ENCODE data around the gene DMRTC1. TPM values are rescaled to one million over a fixed set of nuclear protein-coding genes. Genes with fewer than 3 reads are reported as not detected.

Gene DMRTC1
- total RNA-seq, 1 donor: not detected

Other genes with a start within 250 kb of the DMRTC1 start
- gene PHKA1, start 229.5 kb downstream of the DMRTC1 start, total RNA-seq: 4.7 and 5.6 TPM in 2 replicates
- gene DMRTC1B, start 166.9 kb downstream of the DMRTC1 start, total RNA-seq: not detected in 2 replicates
- gene FAM236B, start 161.2 kb downstream of the DMRTC1 start, total RNA-seq: not detected in 2 replicates
- gene FAM236D, start 135.6 kb downstream of the DMRTC1 start, total RNA-seq: not detected in 2 replicates
- not detected in 2 replicates for gene FAM236C, start 31.2 kb downstream of the DMRTC1 start, total RNA-seq
- gene FAM236A, start 5.6 kb downstream of the DMRTC1 start, total RNA-seq: not detected in 2 replicates
- not detected in 2 replicates for gene PABPC1L2B, start 59.1 kb upstream of the DMRTC1 start, total RNA-seq
- not detected in 2 replicates for gene PABPC1L2A, start 135.7 kb upstream of the DMRTC1 start, total RNA-seq

Data from osteoblast (primary cell).